ENCODE measurements around the gene KIF6.

DNA sequence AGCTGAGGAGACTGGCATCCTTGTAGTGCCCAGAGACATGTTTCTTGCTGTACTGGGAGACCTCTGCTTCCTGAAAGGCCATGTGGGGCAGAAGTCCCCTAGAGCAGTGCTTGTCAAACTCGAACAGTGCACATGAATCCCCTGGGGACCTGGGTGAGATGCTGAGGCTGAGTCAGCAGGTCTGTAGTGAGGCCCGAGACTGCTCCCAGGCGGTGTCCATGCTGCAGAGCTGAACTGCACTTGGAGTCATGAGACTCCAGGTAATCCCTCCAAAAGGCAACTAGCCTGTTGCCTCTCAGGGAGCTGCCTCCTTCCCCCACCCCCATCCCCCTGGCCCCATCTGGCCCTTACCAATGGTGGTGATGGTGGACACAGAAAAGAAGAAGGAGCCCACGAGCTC is 414.7 kb downstream of the KIF6 start:
- TF ChIP-seq, protein P1, sequence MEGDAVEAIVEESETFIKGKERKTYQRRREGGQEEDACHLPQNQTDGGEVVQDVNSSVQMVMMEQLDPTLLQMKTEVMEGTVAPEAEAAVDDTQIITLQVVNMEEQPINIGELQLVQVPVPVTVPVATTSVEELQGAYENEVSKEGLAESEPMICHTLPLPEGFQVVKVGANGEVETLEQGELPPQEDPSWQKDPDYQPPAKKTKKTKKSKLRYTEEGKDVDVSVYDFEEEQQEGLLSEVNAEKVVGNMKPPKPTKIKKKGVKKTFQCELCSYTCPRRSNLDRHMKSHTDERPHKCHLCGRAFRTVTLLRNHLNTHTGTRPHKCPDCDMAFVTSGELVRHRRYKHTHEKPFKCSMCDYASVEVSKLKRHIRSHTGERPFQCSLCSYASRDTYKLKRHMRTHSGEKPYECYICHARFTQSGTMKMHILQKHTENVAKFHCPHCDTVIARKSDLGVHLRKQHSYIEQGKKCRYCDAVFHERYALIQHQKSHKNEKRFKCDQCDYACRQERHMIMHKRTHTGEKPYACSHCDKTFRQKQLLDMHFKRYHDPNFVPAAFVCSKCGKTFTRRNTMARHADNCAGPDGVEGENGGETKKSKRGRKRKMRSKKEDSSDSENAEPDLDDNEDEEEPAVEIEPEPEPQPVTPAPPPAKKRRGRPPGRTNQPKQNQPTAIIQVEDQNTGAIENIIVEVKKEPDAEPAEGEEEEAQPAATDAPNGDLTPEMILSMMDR (tag by site-specific recombination; IDR thresholded peaks at IDR 0.05) = no peak
- TF ChIP-seq ZNF274 (IDR thresholded peaks at IDR 0.05; ENCODE audit: low read length) = no peak
- TF ChIP-seq ZNF274 (tag by site-specific recombination; IDR thresholded peaks at IDR 0.05; ENCODE audit: borderline replicate concordance) = no peak
- TF ChIP-seq ZNF670 (tag by site-specific recombination; IDR thresholded peaks at IDR 0.05; ENCODE audit: low read depth) = no peak
- TF ChIP-seq, protein P2, sequence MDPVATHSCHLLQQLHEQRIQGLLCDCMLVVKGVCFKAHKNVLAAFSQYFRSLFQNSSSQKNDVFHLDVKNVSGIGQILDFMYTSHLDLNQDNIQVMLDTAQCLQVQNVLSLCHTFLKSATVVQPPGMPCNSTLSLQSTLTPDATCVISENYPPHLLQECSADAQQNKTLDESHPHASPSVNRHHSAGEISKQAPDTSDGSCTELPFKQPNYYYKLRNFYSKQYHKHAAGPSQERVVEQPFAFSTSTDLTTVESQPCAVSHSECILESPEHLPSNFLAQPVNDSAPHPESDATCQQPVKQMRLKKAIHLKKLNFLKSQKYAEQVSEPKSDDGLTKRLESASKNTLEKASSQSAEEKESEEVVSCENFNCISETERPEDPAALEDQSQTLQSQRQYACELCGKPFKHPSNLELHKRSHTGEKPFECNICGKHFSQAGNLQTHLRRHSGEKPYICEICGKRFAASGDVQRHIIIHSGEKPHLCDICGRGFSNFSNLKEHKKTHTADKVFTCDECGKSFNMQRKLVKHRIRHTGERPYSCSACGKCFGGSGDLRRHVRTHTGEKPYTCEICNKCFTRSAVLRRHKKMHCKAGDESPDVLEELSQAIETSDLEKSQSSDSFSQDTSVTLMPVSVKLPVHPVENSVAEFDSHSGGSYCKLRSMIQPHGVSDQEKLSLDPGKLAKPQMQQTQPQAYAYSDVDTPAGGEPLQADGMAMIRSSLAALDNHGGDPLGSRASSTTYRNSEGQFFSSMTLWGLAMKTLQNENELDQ (tag by site-specific recombination; IDR thresholded peaks at IDR 0.05; ENCODE audit: low read depth) = no peak
- TF ChIP-seq, protein P3, sequence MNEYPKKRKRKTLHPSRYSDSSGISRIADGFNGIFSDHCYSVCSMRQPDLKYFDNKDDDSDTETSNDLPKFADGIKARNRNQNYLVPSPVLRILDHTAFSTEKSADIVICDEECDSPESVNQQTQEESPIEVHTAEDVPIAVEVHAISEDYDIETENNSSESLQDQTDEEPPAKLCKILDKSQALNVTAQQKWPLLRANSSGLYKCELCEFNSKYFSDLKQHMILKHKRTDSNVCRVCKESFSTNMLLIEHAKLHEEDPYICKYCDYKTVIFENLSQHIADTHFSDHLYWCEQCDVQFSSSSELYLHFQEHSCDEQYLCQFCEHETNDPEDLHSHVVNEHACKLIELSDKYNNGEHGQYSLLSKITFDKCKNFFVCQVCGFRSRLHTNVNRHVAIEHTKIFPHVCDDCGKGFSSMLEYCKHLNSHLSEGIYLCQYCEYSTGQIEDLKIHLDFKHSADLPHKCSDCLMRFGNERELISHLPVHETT (tag by site-specific recombination; IDR thresholded peaks at IDR 0.05) = no peak
- no peak for TF ChIP-seq ZNF777 (tag by site-specific recombination; IDR thresholded peaks at IDR 0.05; ENCODE audit: borderline replicate concordance)
- no peak for TF ChIP-seq ZNF350 (tag by site-specific recombination; IDR thresholded peaks at IDR 0.05)
- TF ChIP-seq SETDB1 (IDR thresholded peaks at IDR 0.05; ENCODE audit: insufficient read length, low read length) = no peak
- TF ChIP-seq TRIM28 (IDR thresholded peaks at IDR 0.05; ENCODE audit: borderline replicate concordance, low read length) = no peak
- no peak for TF ChIP-seq SP3 (tag by site-specific recombination; IDR thresholded peaks at IDR 0.05)
